ACC112 (cell line): Measurements from ENCODE around the gene REEP3.

Experiments used
- H2AFZ ChIP-seq: fragments of 200-600 bp; sonication (generic); one replicate; pipeline ENCODE4 v1.6.0; 2017; ENCODE audit warnings: antibody characterized with exemption, low read length; ENCODE audit not compliant: unreplicated experiment
- H3K27ac ChIP-seq: fragments of 200-600 bp; sonication (generic); 2 replicates; pipeline ENCODE4 v1.5.1; 2014; ENCODE audit warnings: low read depth, mild to moderate bottlenecking, antibody characterized with exemption, low read length, moderate library complexity
- H3K27me3 ChIP-seq: fragments of 200-600 bp; sonication (generic); 2 replicates; pipeline ENCODE4 v1.6.1; 2014; ENCODE audit warnings: mild to moderate bottlenecking, antibody characterized with exemption, low read length, moderate library complexity, mixed read lengths; ENCODE audit not compliant: insufficient read depth
- H3K36me3 ChIP-seq: fragments of 200-600 bp; sonication (generic); 2 replicates; pipeline ENCODE4 v1.6.1; 2016; ENCODE audit warnings: mild to moderate bottlenecking, antibody characterized with exemption, low read length, moderate library complexity, mixed read lengths; ENCODE audit not compliant: insufficient read depth
- H3K4me1 ChIP-seq: fragments of 200-600 bp; sonication (generic); one replicate; pipeline ENCODE4 v1.6.1; 2016; ENCODE audit warnings: low read length, mixed read lengths; ENCODE audit not compliant: insufficient read depth, unreplicated experiment, control insufficient read depth
- H3K4me3 ChIP-seq: fragments of 200-600 bp; sonication (generic); 2 replicates; pipeline ENCODE4 v1.5.1; 2014; ENCODE audit warnings: mild to moderate bottlenecking, low read depth, low read length
- H3K79me2 ChIP-seq: fragments of 200-600 bp; sonication (generic); one replicate; pipeline ENCODE4 v1.6.0; 2016; ENCODE audit warnings: low read length; ENCODE audit not compliant: control insufficient read depth, unreplicated experiment, insufficient read depth

REEP3 gene

GRCh38 chr10:63520500-63521415 lies at the start of gene REEP3:
REEP3 (plus strand) TSS chr10:63521401; CDS start chr10:63521546, 145 bp downstream.
- peak within 1 kb of the TSS; percentile 93 for H2AFZ ChIP-seq

GRCh38 chr10:63474488-63474887 lies 46.7 kb upstream of the REEP3 start:
- H3K27ac ChIP-seq: no peak overlapping the region
- H3K4me1 ChIP-seq: no peaks in the 10 kb centered on the region
- peaks cover 63% of the 10 kb centered on the region for H3K79me2 ChIP-seq
- no peak overlapping the region for H2AFZ ChIP-seq
- H3K36me3 ChIP-seq: peaks cover 3% of the 10 kb centered on the region; the same call in 1 of the 2 replicates
- no peak overlapping the region for H3K4me3 ChIP-seq
- no peaks in the 10 kb centered on the region for H3K27me3 ChIP-seq

More at GRCh38 chr10:63520500-63521415, at the start of gene REEP3:
- Histone ChIP-seq H3K4me3 (peak within 1 kb of the TSS; percentile 93), H3K36me3 (no peaks in the 10 kb centered on the region), H3K27me3 (no peaks in the 10 kb centered on the region), H3K79me2 (peaks cover 94% of the 10 kb centered on the region), H3K27ac (peak within 1 kb of the TSS; percentile 92), H3K4me1 (peaks cover 49% of the 10 kb centered on the region)

GRCh38 chr10:63477927-63478326 lies 43.3 kb upstream of the REEP3 start:
- H3K36me3 ChIP-seq: peaks cover 3% of the 10 kb centered on the region; the same call in 1 of the 2 replicates
- no peak overlapping the region for H3K27ac ChIP-seq
- H2AFZ ChIP-seq: no peak overlapping the region
- H3K4me3 ChIP-seq: no peak overlapping the region
- peaks cover 3% of the 10 kb centered on the region for H3K4me1 ChIP-seq
- H3K79me2 ChIP-seq: peaks cover 67% of the 10 kb centered on the region
- no peaks in the 10 kb centered on the region for H3K27me3 ChIP-seq

GRCh38 chr10:63478564-63478963 lies 42.6 kb upstream of the REEP3 start:
- no peak overlapping the region for H2AFZ ChIP-seq
- peaks cover 3% of the 10 kb centered on the region for H3K4me1 ChIP-seq
- H3K4me3 ChIP-seq: no peak overlapping the region
- peaks cover 3% of the 10 kb centered on the region; the same call in 1 of the 2 replicates for H3K36me3 ChIP-seq
- peaks cover 73% of the 10 kb centered on the region for H3K79me2 ChIP-seq
- no peaks in the 10 kb centered on the region for H3K27me3 ChIP-seq
- H3K27ac ChIP-seq: no peak overlapping the region

- H2AFZ ChIP-seq: no peak overlapping the region
- no peak overlapping the region for H3K27ac ChIP-seq
- H3K79me2 ChIP-seq: peaks cover 63% of the 10 kb centered on the region
- H3K27me3 ChIP-seq: no peaks in the 10 kb centered on the region
- H3K4me1 ChIP-seq: peaks cover 3% of the 10 kb centered on the region
- H3K36me3 ChIP-seq: peaks cover 3% of the 10 kb centered on the region; the same call in 1 of the 2 replicates
- no peak overlapping the region for H3K4me3 ChIP-seq
Observed at GRCh38 chr10:63480237-63480636, 41.0 kb upstream of the REEP3 start.

GRCh38 chr10:63481815-63482421 lies 39.3 kb upstream of the REEP3 start:
- Histone ChIP-seq H3K79me2 (peaks cover 70% of the 10 kb centered on the region), H3K4me1 (peaks cover 5% of the 10 kb centered on the region), H3K36me3 (no peaks in the 10 kb centered on the region), H2AFZ (no peak overlapping the region), H3K27me3 (no peaks in the 10 kb centered on the region), H3K27ac (peak overlapping the region; percentile 29; the same call in 1 of the 2 replicates), H3K4me3 (no peak overlapping the region; the same call in 1 of the 2 replicates)

GRCh38 chr10:63483983-63484382 lies 37.2 kb upstream of the REEP3 start:
- peaks cover 72% of the 10 kb centered on the region for H3K79me2 ChIP-seq
- H3K4me3 ChIP-seq: no peak overlapping the region
- no peaks in the 10 kb centered on the region for H3K27me3 ChIP-seq
- peaks cover 8% of the 10 kb centered on the region for H3K4me1 ChIP-seq
- H3K27ac ChIP-seq: no peak overlapping the region
- no peaks in the 10 kb centered on the region for H3K36me3 ChIP-seq
- H2AFZ ChIP-seq: no peak overlapping the region

GRCh38 chr10:63487990-63488389 lies 33.2 kb upstream of the REEP3 start:
- H3K79me2 ChIP-seq: peaks cover 62% of the 10 kb centered on the region
- H3K27me3 ChIP-seq: no peaks in the 10 kb centered on the region
- H3K4me1 ChIP-seq: peaks cover 19% of the 10 kb centered on the region
- H3K36me3 ChIP-seq: no peaks in the 10 kb centered on the region
- no peak overlapping the region for H2AFZ ChIP-seq
- no peak overlapping the region for H3K27ac ChIP-seq
- no peak overlapping the region for H3K4me3 ChIP-seq

- peaks cover 24% of the 10 kb centered on the region for H3K4me1 ChIP-seq
- peaks cover 64% of the 10 kb centered on the region for H3K79me2 ChIP-seq
- H3K4me3 ChIP-seq: no peak overlapping the region
- no peak overlapping the region for H2AFZ ChIP-seq
- H3K36me3 ChIP-seq: no peaks in the 10 kb centered on the region; the same call in 1 of the 2 replicates
- no peak overlapping the region for H3K27ac ChIP-seq
- no peaks in the 10 kb centered on the region for H3K27me3 ChIP-seq
Observed at GRCh38 chr10:63489838-63490237, 31.4 kb upstream of the REEP3 start.

GRCh38 chr10:63491588-63492316 lies 29.4 kb upstream of the REEP3 start:
- no peak overlapping the region for H2AFZ ChIP-seq

More at GRCh38 chr10:63491588-63492316, 29.4 kb upstream of the REEP3 start:
- Histone ChIP-seq H3K36me3 (peaks cover 4% of the 10 kb centered on the region), H3K4me3 (peak overlapping the region; percentile 55), H3K27ac (peak overlapping the region; percentile 96), H3K79me2 (peaks cover 56% of the 10 kb centered on the region), H3K27me3 (no peaks in the 10 kb centered on the region), H3K4me1 (peaks cover 23% of the 10 kb centered on the region)
